GM13977 (cell line): ENCODE results near the gene SLC20A1.
"Not testable (repeated sequence)": the region's sequence is repeated elsewhere in the genome, so short reads cannot be mapped to it uniquely, and the experiment has no call there.

ENCODE experiments used
- DNase-seq: peaks from one replicate; pipeline ENCODE4 v3.0.0; 2012; ENCODE audit warnings: low spot score
- in situ Hi-C: fragments of 300-500 bp; cut with MboI; formaldehyde crosslinking; loops from one replicate; pipeline ENCODE4 v1.12.0; 2022; ENCODE audit warnings: low sequenced_read_pairs, low pct_unique_long_range_greater_than_20kb, mixed read lengths, inconsistent platforms; ENCODE audit not compliant: unreplicated experiment
- TF ChIP-seq, protein P1 (sequence below): IDR thresholded peaks from 2 replicates; pipeline ENCODE4 v1.5.1; 2012; ENCODE audit warnings: mild to moderate bottlenecking, control low read depth; ENCODE audit not compliant: insufficient read depth; ENCODE audit errors: extremely low read depth, missing control alignments

The SLC20A1 gene

DNA sequence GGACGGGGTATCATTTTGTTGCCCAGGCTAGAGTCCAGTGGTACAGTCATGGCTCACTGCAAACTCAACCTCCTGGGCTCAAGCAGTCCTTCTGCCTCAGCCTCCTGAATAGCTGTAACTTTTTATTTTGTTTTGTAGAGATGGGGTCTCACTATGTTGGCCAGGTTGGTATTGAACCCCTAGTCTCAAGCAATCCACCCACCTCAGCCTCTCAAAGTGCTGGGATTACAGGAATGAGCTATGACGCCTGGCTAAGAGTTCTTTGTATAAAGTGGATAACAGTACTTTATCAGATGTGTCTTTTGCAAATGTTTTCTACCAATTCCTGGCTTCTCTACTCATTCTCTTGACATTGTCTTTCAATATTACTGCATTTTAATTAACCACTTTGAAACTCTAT lies 57.9 kb downstream of the SLC20A1 start:
- DNase-seq: no peak
- TF ChIP-seq, protein P1, sequence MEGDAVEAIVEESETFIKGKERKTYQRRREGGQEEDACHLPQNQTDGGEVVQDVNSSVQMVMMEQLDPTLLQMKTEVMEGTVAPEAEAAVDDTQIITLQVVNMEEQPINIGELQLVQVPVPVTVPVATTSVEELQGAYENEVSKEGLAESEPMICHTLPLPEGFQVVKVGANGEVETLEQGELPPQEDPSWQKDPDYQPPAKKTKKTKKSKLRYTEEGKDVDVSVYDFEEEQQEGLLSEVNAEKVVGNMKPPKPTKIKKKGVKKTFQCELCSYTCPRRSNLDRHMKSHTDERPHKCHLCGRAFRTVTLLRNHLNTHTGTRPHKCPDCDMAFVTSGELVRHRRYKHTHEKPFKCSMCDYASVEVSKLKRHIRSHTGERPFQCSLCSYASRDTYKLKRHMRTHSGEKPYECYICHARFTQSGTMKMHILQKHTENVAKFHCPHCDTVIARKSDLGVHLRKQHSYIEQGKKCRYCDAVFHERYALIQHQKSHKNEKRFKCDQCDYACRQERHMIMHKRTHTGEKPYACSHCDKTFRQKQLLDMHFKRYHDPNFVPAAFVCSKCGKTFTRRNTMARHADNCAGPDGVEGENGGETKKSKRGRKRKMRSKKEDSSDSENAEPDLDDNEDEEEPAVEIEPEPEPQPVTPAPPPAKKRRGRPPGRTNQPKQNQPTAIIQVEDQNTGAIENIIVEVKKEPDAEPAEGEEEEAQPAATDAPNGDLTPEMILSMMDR: no peak
- in situ Hi-C loops: no loop called here

DNA sequence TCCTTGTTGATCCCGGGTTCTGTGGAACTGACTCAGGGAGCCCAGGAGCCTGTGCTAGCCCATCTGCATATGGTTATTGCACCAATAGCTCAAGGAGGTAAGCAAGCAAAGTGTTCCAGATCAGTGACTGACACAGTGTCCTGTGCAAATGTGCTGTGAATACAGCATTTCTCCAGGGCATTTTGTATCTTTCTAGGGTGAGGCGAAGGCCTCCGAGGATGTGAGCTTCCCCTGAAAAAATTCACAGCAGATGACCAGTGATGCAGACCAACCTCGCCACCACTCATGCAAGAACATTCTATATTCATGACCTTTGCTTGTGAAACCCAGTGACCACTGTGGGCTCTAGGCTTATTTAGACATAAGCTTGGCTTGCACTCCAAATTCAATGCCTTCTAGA lies 59.8 kb downstream of the SLC20A1 start:
- TF ChIP-seq, protein P1: no peak
- in situ Hi-C loops: no loop called here
- no peak for DNase-seq

DNA sequence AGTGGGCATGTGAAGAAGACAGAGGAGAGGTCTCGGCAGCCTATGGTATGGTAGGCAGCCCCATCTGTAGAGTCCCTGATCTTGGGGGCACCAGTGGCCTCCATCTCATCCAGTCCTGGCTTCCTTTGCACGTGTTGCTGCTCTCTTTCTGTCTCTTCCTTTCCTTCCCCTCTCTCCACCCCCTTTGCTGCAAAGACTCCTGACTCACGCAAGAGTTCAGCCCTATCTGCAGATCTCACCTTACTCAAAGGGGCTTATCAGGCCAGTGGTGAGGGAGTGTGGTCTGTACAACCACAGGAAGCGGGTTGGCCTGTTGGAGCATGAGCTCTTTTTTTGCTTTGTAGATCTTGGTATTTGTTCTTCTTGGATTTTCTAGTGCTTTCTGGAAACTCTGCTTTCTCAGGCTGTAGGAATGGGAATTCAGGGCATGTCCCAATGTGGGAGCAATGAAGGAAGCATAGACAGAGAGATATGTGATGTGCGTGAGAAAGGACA lies 60.5 kb downstream of the SLC20A1 start:
- DNase-seq: no peak
- TF ChIP-seq, protein P1: no peak
- in situ Hi-C loops: no loop called here

DNA sequence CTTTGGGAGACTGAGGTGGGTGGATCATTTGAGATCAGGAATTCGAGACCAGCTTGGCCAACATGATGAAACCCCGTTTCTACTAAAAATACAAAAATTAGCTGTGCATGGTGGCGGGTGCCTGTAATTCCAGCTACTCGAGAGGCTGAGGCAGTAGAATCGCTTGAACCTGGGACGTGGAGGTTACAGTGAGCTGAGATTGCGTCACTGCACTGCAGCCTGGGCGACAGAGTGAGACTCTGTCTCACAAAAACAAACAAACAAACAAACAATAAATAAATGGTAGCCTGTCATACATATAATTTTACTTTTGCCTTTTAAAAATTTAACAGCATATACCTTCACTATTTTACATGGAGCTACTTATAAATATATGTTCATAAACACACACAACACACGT lies 61.2 kb downstream of the SLC20A1 start:
- in situ Hi-C loops, DNase-seq: not testable (repeated sequence)

DNA sequence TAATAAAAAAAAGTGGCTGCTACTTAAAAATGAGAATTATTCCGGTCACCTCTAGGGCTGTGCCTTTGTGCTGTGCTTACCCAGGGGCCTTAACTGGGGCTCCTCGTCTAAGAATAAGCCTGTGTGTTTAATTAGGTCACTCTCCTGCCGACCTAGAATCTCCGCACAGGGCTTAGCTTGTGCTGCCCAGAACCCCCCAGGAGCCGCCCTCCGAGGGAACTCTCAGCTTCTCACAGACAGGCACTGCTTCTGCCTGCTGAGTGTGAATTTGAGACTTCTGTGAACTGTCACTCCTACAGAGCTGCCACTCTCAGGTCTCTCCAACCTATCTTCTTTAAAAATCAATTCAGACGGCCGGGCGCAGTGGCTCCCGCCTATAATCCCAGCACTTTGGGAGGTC lies 63.2 kb downstream of the SLC20A1 start:
- in situ Hi-C loops: no loop called here
- TF ChIP-seq, protein P1: no peak
- DNase-seq: no peak

DNA sequence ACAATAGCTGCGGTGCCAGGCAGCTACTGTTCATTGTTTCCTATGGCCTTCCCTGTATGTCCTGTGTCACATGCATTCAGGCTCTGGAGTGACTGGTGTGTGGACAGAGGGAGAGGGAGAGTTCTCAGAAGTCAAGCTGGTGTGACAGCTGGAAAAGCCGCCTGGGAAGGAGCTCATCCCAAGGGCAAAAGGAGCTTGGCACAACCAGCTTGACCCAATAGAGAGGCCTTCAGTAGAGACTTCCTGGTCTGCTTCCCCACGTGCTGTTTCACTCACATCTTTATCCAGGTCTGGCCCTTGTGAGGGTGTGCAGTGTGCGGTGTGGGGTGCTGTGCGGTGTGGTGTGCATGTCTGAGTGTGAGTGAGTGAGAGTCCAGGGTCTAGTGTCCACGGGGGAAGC lies 64.0 kb downstream of the SLC20A1 start:
- TF ChIP-seq, protein P1: no peak
- DNase-seq: peak; percentile 3
- in situ Hi-C loops: no loop called here

DNA sequence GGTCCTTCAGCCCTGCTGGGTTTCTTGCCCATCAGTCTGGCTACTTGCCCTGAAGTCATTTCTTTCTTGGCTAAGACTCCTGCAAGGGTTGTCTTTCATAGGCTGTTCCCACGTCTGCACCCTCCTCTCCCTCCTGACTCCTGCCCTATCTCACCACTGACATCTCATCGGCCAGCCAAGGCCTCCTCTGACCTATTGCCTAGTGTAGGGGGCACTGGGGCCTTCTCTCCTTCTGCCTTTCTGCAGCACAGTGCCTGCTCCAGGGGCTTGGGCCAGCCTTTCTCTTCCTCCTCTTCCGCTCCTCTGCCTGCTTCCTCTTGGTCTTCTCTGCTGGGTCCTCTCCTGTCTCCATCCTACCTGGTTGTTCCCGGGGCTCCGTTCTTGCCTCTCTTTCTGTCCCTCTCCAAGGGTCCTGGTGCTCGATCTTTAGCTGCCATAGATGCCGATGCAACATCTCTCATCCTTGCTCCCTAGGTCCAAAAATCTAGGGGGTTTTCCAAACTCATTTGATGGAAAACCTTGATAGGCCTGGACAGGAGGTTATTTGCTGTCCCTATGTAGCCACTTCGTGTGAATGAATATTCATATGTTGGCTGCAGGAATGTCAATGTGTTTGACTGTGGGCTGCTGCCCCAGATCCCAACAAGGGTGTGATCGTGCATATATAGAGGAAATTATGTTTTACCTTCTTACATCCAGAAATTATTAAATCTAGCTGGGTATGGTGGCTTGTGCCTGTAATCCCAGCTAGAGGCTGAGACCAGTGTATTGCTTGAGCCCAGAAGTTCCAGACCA lies 65.4 kb downstream of the SLC20A1 start:
- in situ Hi-C loops: no loop called here
- TF ChIP-seq, protein P1: no peak
- no peak for DNase-seq
